IMR-90 (cell line): ENCODE results near the gene OR2M7. TPM values are rescaled to one million over a fixed set of nuclear protein-coding genes. Genes with fewer than 3 reads are reported as not detected.
"Not testable (repeated sequence)": the region's sequence is repeated elsewhere in the genome, so short reads cannot be mapped to it uniquely, and the experiment has no call there.

ENCODE experiments used
- ATAC-seq: fragments of 200-7000 bp; cut with Tn5 transposase; 2 replicates; pipeline ENCODE4 v1.9.1; 2020; ENCODE audit warnings: low read depth, mild to moderate bottlenecking, moderate library complexity
- BruUV-seq: library from RNA; stranded (reverse); fragments of 400-500 nt; replicated peaks from 2 replicates; lab custom pipeline; 2021; lab: Mats Ljungman, UMichigan
- CTCF ChIA-PET: fragments of 300-600 bp; formaldehyde crosslinking; extraction: SDS; loops from one replicate; lab custom pipeline; 2021; ENCODE audit warnings: antibody characterized with exemption; lab: Yijun Ruan, JAX
- POLR2A ChIA-PET: fragments of 300-600 bp; sonication (Branson Sonifier 250); formaldehyde crosslinking; loops from one replicate; lab custom pipeline; 2022; ENCODE audit warnings: antibody characterized with exemption; ENCODE audit not compliant: unreplicated experiment; lab: Charles Lee
- DNase-seq: peaks from one replicate; pipeline ENCODE4 v3.0.0; 2013
- H2AFZ ChIP-seq: replicated peaks from 2 replicates; pipeline ENCODE3; 2013; ENCODE audit warnings: low read length, mild to moderate bottlenecking; ENCODE audit not compliant: poor library complexity
- H2AK5ac ChIP-seq: 2 replicates; pipeline ENCODE4 v1.6.1; 2013; ENCODE audit warnings: low read depth, low read length, inconsistent platforms
- H2AK9ac ChIP-seq: replicated peaks from 2 replicates; pipeline ENCODE3; 2013; ENCODE audit warnings: mild to moderate bottlenecking, low read depth, low read length, moderate library complexity; ENCODE audit not compliant: poor library complexity
- H2BK120ac ChIP-seq: 2 replicates; pipeline ENCODE4 v1.6.1; 2013; ENCODE audit warnings: low read depth, low read length, inconsistent platforms
- H2BK15ac ChIP-seq: 3 replicates; pipeline ENCODE4 v1.6.1; 2013; ENCODE audit warnings: low read depth, low read length, inconsistent platforms
- H2BK20ac ChIP-seq: 2 replicates; pipeline ENCODE4 v1.6.1; 2013; ENCODE audit warnings: low read depth, mild to moderate bottlenecking, inconsistent platforms, low read length, moderate library complexity
- H2BK5ac ChIP-seq: 2 replicates; pipeline ENCODE4 v1.6.1; 2013; ENCODE audit warnings: mild to moderate bottlenecking, low read depth, low read length, inconsistent platforms; ENCODE audit not compliant: poor library complexity, severe bottlenecking
- H3K14ac ChIP-seq: replicated peaks from 2 replicates; pipeline ENCODE4 v1.6.1; 2013; ENCODE audit warnings: low read depth, low read length, inconsistent platforms
- H3K18ac ChIP-seq: 2 replicates; pipeline ENCODE4 v1.6.1; 2013; ENCODE audit warnings: low read depth, low read length, control low read depth
- H3K23ac ChIP-seq: 2 replicates; pipeline ENCODE4 v1.6.1; 2013; ENCODE audit warnings: low read depth, low read length, inconsistent platforms
- H3K27ac ChIP-seq: 2 replicates; pipeline ENCODE4 v1.5.1; 2013; ENCODE audit warnings: mild to moderate bottlenecking, control low read depth, low read length; ENCODE audit not compliant: insufficient read depth
- H3K27me3 ChIP-seq: 2 replicates; pipeline ENCODE4 v1.6.1; 2013; ENCODE audit warnings: low read length; ENCODE audit not compliant: control insufficient read depth, insufficient read depth
- H3K36me3 ChIP-seq: 2 replicates; pipeline ENCODE4 v1.6.1; 2013; ENCODE audit warnings: low read length, mixed read lengths; ENCODE audit not compliant: control insufficient read depth, insufficient read depth
- H3K4ac ChIP-seq: 2 replicates; pipeline ENCODE4 v1.6.1; 2013; ENCODE audit warnings: low read depth, low read length, inconsistent platforms
- H3K4me1 ChIP-seq: 2 replicates; pipeline ENCODE4 v1.6.1; 2013; ENCODE audit warnings: low read length, mixed read lengths; ENCODE audit not compliant: control insufficient read depth, insufficient read depth
- H3K4me2 ChIP-seq: 2 replicates; pipeline ENCODE4 v1.6.1; 2013; ENCODE audit warnings: low read depth, mild to moderate bottlenecking, control low read depth, low read length, moderate library complexity
- H3K4me3 ChIP-seq: 2 replicates; pipeline ENCODE4 v1.5.1; 2013; ENCODE audit warnings: low read depth, mild to moderate bottlenecking, control low read depth, low read length, moderate library complexity; ENCODE audit not compliant: insufficient read depth
- H3K56ac ChIP-seq: 2 replicates; pipeline ENCODE4 v1.6.1; 2013; ENCODE audit warnings: low read length, inconsistent platforms; ENCODE audit not compliant: insufficient read depth; ENCODE audit errors: extremely low read depth
- H3K79me1 ChIP-seq, 2 experiments: 2 replicates each; pipeline ENCODE4 v1.6.1; 2013; ENCODE audit warnings: low read length in 2 of 2, inconsistent platforms in 1 of 2, low read depth in 1 of 2
- H3K9ac ChIP-seq: 2 replicates; pipeline ENCODE4 v1.6.1; 2013; ENCODE audit warnings: low read depth, low read length, control low read depth
- H3K9me1 ChIP-seq: 2 replicates; pipeline ENCODE4 v1.6.1; 2013; ENCODE audit warnings: low read length, inconsistent platforms; ENCODE audit not compliant: insufficient read depth
- H3K9me3 ChIP-seq: 2 replicates; pipeline ENCODE4 v1.6.1; 2013; ENCODE audit warnings: low read length; ENCODE audit not compliant: control insufficient read depth, insufficient read depth
- H4K20me1 ChIP-seq: 2 replicates; pipeline ENCODE4 v1.6.1; 2013; ENCODE audit warnings: low read length, inconsistent platforms; ENCODE audit not compliant: insufficient read depth
- H4K5ac ChIP-seq: 2 replicates; pipeline ENCODE4 v1.6.1; 2013; ENCODE audit warnings: mild to moderate bottlenecking, low read depth, low read length, control low read depth
- H4K8ac ChIP-seq, 2 experiments: 2 replicates each; pipeline ENCODE4 v1.6.1; 2013; ENCODE audit warnings: low read depth in 2 of 2, low read length in 2 of 2, control low read depth in 1 of 2, inconsistent platforms in 1 of 2
- H4K91ac ChIP-seq: 2 replicates; pipeline ENCODE4 v1.6.1; 2013; ENCODE audit warnings: low read depth, low read length, inconsistent platforms; ENCODE audit not compliant: insufficient read depth
- CTCF ChIP-seq: conservative IDR thresholded peaks from 2 replicates; pipeline ENCODE4 v1.5.1; 2012; ENCODE audit warnings: mild to moderate bottlenecking, low read depth, low read length, improper control_type of control experiment
- FOS ChIP-seq: fragments of 150-350 bp; IDR thresholded peaks from 2 replicates; pipeline ENCODE4 v1.6.1; 2016; ENCODE audit warnings: low read depth, low read length
- MAZ ChIP-seq: IDR thresholded peaks from 2 replicates; pipeline ENCODE4 v1.6.1; 2012; ENCODE audit warnings: low read depth, mild to moderate bottlenecking, low read length, improper control_type of control experiment, moderate library complexity, borderline replicate concordance
- NFE2L2 ChIP-seq: fragments of 150-350 bp; IDR thresholded peaks from 2 replicates; pipeline ENCODE4 v1.6.1; 2016; ENCODE audit warnings: low read depth, mild to moderate bottlenecking, low read length
- RAD21 ChIP-seq: IDR thresholded peaks from 2 replicates; pipeline ENCODE4 v1.6.1; 2012; ENCODE audit warnings: low read length, improper control_type of control experiment
- WGBS, 2 experiments: methylation state at CpG; one replicate each; pipeline versions ENCODE4 v1.1.5 to v1.1.7; 2013; ENCODE audit warnings: missing lambda C conversion rate in 2 of 2; ENCODE audit not compliant: insufficient read length in 1 of 2; ENCODE audit errors: extremely low coverage in 2 of 2; 5-methylcytosine and 5-hydroxymethylcytosine counted together
- dilution Hi-C: fragments of 300-500 bp; cut with HindIII; formaldehyde crosslinking; loops from one replicate; pipeline ENCODE4 v1.14.3; 2018; ENCODE audit warnings: low sequenced_read_pairs; ENCODE audit not compliant: unreplicated experiment
- in situ Hi-C: fragments of 300-500 bp; cut with MboI; formaldehyde crosslinking; loops from 3 replicates; pipeline ENCODE4 v1.14.3; 2019; ENCODE audit warnings: low sequenced_read_pairs, inconsistent platforms, mixed read lengths
- intact Hi-C: fragments of 100-400 bp; cut with micrococcal nuclease; formaldehyde crosslinking; loops from 2 replicates; pipeline ENCODE4 v1.10.0; 2022
- polyA plus RNA-seq, 3 experiments: library from polyadenylated mRNA; depleted of rRNA; stranded (reverse); fragments of >200 nt; gene quantifications; 2 replicates each; pipeline ENCODE4 v1.2.3, GENCODE V29; 2012; ENCODE audit warnings: low replicate concordance in 1 of 3
- total RNA-seq: library from RNA; depleted of rRNA; stranded (reverse); fragments of >200 nt; gene quantifications from 2 replicates; pipeline ENCODE4 v1.2.3, GENCODE V29; 2012

OR2M7 gene
- total and polyA plus RNA-seq, 2 of the 4 experiments (the other 2 are of a cell fraction), result not detected

- Histone ChIP-seq H3K9ac (no peak overlapping the region), H3K36me3 (no peaks in the 10 kb centered on the region), H2AK5ac (no peak overlapping the region), H2AK9ac (no peak overlapping the region), H3K27me3 (no peaks in the 10 kb centered on the region), H3K27ac (no peak overlapping the region), H3K23ac (no peak overlapping the region), H2AFZ (no peak overlapping the region), H2BK120ac (no peak overlapping the region), H3K79me1 (no peaks in the 10 kb centered on the region), H4K20me1 (no peaks in the 10 kb centered on the region), H2BK20ac (no peak overlapping the region), H4K91ac (no peak overlapping the region), H3K14ac (no peak overlapping the region), H3K4me1 (no peaks in the 10 kb centered on the region), H3K4me2 (no peak overlapping the region), H3K18ac (no peak overlapping the region), H4K5ac (no peak overlapping the region), H2BK5ac (no peak overlapping the region), H3K56ac (no peak overlapping the region), H4K8ac (no peak overlapping the region), H2BK15ac (no peak overlapping the region), H3K9me1 (no peaks in the 10 kb centered on the region), H3K4ac (no peak overlapping the region), H3K4me3 (no peak overlapping the region), H3K9me3 (peaks cover 18% of the 10 kb centered on the region)
- WGBS, 2 experiments, result no CpG with 5 or more reads among the region's 11 CpGs
- CTCF ChIA-PET, result no interaction called here
- intact Hi-C loops, result no loop called here
- TF ChIP-seq MAZ (no peak), NFE2L2 (no peak), CTCF (no peak), FOS (no peak), RAD21 (no peak)
- BruUV-seq, result no TSS peak
- POLR2A ChIA-PET, result no interaction called here
- in situ Hi-C loops, result no loop called here
- ATAC-seq (no peak), DNase-seq (no peak)
- dilution Hi-C loops, result no loop called here
Observed at GRCh38 chr1:248316796-248317195, 7.6 kb downstream of the OR2M7 start.

- dilution Hi-C loops, H4K8ac ChIP-seq, H2BK120ac ChIP-seq, H4K5ac ChIP-seq, CTCF ChIA-PET, H3K18ac ChIP-seq, H3K4me3 ChIP-seq, H2BK15ac ChIP-seq, in situ Hi-C loops, H2AK5ac ChIP-seq, H3K9me3 ChIP-seq, H2BK20ac ChIP-seq, H3K14ac ChIP-seq, H2AFZ ChIP-seq, H3K27ac ChIP-seq, H3K79me1 ChIP-seq, H3K23ac ChIP-seq, H3K56ac ChIP-seq, H2AK9ac ChIP-seq, H2BK5ac ChIP-seq, POLR2A ChIA-PET, H3K4ac ChIP-seq, H3K4me1 ChIP-seq, H3K36me3 ChIP-seq, H3K9ac ChIP-seq, intact Hi-C loops, H4K20me1 ChIP-seq, BruUV-seq, ATAC-seq, H4K91ac ChIP-seq, H3K9me1 ChIP-seq, H3K4me2 ChIP-seq, H3K27me3 ChIP-seq, DNase-seq: not testable (repeated sequence)
- WGBS, 2 experiments, result no CpG with 5 or more reads among the region's 15 CpGs
Observed at GRCh38 chr1:248306740-248307139, 17.6 kb downstream of the OR2M7 start.
